ENCODE results near the gene UBAP1L.
"Not testable (repeated sequence)": the region's sequence is repeated elsewhere in the genome, so short reads cannot be mapped to it uniquely, and the experiment has no call there.

UBAP1L gene

DNA sequence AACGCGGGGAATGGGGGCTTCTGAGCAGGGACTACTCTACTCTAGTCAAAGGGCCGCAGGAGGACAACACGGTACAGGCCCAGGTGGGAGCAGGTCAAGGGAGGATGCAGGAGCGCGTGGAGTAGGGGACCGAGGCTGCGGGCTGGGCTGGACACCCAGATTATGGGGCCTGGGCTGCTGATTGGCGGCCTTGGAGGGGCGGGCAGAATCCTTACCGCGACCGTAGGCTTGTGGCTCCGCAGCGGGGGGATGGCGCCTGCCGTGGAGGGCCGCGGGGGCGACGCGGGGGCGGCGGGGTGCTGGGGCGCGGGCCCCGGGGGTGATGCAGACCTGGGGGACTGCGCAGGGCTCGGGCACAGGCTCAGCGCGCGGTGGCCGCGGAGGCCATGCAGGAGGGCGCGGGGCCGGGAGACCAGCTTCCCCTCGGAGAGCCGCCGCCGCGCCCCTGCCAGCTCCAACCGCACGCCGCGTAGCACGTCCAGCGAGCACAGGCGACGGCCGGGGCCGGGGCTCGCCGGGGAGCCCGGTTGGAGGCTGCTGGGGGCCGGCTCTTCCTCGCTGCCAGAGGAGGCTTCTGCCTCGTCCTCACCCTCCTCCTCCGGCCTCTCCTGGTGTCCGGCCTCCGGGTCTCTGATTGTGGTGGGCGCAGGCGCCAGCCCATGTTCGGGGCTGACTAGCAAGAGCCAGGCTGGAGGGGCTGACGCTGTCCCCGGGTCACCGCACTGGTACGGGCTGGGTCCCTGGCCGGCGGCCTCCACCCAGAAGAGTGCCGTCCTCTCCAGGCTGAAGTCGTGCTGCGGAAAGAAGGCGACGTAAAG lies 12.9 kb downstream of the UBAP1L start:
- no peak overlapping the region for H3K4me3 ChIP-seq (ENCODE audit: low read length)
- DNase-seq (ENCODE audit: low read depth, low spot score) = no peak

DNA sequence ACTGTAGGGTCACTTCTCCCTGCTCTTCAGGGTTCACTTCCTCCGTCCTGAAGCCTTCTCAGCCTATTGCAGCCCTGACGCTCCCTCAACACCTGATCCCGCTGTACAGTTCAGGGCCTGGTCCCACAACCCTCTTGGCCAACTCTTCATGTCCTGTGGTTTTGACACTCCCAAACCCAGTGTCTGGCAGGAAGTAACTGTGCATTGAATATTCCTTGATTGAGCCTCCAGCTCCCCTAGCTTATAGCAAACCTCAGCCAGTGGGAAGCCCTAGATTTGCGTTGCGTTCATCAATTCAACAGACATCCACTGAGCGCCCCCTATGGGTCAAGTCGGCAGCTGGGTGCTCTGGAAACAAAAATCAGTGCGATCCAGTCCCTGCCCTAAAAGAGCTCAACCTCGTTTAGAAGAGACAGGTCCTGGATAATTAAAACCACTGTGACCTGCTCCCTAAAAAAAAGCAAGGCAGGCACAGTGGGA lies 13.5 kb downstream of the UBAP1L start:
- no peak overlapping the region for H3K4me3 ChIP-seq (ENCODE audit: low read length)
- DNase-seq (ENCODE audit: low read depth, low spot score) = peak; percentile 41

DNA sequence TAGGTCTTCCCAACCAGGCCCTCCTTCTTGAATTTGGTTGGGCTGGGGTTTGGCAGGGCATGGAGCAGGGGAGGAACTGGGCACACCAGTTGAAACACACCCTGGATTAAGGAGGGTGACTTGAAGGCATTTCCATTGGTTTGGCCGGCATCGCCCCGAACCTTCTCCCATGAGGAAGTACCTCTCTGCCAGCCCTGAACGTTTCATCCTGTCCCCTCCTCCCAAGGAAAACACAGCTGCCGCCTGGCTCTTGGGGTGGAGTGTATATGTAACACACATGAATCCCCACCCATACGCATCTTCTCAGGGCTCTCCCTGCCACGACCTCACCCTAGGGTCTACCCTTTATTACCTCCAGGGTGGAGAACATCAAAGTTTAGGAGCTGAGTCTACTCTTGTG lies 14.6 kb downstream of the UBAP1L start:
- no peak overlapping the region for H3K4me3 ChIP-seq (ENCODE audit: low read length)
- no peak for DNase-seq (ENCODE audit: low read depth, low spot score)

DNA sequence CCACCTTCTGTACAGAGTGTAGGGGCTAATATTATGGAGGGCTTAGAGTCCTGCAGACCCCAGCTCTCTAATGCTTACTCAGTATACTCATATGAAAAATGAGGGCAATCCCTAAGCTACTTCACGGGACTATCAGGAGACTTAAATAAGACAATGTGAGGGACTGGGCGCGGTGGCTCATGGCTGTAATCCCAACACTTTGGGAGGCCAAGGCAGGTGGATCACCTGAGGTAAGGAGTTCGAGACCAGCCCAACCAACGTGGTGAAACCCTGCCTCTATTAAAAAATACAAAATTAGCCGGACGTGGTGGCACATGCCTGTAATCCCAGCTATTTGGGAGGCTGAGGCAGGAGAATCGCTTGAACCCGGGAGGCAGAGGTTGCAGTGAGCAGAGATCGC lies 15.2 kb downstream of the UBAP1L start:
- not testable (repeated sequence) for DNase-seq (ENCODE audit: low read depth, low spot score)

DNA sequence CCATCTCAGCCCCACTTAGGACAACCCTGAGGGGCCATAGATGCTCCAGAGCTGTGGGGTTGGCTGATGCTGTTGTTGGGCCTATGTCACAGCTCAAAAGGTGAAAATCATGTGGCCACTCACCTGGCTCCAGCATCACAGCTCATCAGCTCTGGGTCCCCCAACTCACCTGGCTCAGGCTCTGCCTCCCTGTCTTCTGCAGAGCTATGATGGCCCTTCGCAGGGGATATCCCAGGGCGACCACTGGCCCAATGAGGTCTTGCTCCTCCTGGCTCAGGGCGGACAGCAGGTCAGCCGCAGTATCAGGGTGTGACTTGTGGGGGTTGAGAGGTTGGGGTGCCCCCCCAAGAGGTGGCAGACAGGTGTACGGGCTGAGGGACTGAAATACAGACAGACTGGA lies 15.7 kb downstream of the UBAP1L start:
- DNase-seq (ENCODE audit: low read depth, low spot score) = no peak
- H3K4me3 ChIP-seq (ENCODE audit: low read length) = no peak overlapping the region

More for the DNA sequence above, 15.2 kb downstream of the UBAP1L start:
- H3K4me3 ChIP-seq (ENCODE audit: low read length) = not testable (repeated sequence)

DNA sequence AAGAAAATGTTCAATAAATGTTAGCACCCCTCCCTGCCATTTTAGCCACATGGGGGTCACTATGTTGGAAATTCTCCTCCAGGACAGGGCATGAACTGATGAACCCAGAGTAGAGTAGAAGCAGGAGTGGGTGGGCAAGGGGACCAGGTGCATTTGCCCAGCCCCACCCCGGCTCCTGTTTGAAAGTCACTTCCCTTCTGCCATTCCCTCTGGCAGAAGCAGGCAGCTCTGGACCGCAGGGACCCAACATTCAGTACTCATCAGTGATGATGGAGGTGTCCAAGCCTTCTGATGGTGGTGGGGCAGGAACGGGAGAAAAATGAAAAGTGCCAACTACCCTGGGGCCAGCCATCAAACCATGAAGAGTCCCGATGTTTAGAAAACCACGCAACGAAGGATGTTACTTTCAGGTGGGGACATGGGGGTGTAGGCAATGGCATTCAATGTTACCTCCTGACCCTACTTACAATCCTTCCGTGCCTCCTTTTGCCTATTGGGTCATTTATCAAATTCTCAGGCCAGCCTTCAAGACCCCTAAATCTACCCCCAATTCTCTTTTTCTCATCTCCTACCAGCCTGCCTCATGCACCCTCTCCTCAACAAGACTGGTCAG lies 17.2 kb downstream of the UBAP1L start:
- DNase-seq (ENCODE audit: low read depth, low spot score) = no peak
- no peak overlapping the region for H3K4me3 ChIP-seq (ENCODE audit: low read length)

DNA sequence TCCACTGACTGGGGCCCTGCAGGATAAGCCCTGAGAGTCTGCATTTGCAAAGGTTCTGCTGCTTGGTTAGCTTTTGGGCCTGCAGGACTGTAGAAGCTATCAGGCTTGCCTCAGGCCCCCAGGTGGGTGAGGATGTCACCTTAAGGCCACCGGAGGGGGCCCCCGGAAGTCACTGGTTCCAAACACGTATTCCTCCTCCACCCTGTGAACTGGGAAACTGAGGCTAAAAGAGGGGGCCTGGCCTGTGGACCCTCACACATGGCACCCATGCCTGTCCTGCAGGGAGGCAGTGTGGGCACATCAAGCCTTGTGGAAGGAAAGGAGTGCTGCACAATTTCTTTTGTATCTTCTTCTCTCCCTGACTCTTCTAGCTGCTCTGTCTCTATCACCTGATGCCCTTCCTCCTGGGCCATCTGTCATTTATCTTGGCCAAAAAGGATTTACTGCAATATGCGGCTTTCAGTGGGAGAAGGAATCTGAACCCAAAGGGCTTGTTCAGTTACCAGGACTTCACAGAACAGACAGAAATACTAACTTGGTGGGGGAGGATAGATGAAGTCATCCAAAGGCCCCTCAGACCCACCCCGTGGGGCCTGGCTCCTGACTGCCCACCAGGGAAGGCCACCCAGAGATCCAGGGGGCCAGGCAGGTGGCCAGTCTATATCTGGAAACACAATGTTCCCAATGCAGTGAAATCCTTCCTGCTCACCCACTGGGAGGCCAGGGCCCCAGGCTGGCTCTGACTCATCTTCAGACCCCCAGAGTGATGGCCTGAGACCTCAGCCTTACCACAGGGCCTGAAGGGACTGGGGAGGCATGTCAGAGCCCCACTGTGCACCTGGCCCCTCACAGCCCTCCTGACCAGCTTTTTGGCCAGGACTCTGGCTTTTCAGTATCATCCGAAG lies 18.3 kb downstream of the UBAP1L start:
- H3K4me3 ChIP-seq (ENCODE audit: low read length) = no peak overlapping the region
- DNase-seq (ENCODE audit: low read depth, low spot score) = no peak

DNA sequence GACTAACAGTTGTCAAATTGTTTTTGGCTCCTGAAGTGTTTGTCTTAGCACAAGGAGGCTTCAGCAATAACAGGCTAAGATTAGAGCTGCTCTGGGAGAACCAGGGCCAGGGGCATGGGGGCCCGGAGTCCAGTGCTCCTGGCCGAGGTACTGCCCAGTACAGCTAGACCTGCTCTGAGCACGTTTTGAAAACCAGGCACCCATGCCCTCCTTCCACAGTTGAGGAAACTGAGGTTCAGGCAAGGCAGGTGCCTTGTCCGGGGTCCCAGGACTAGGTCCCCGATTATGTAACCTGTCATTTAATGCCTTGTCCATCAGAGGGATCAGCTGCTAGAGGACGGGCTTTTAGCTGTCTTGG lies 19.3 kb downstream of the UBAP1L start:
- no peak for DNase-seq (ENCODE audit: low read depth, low spot score)
- H3K4me3 ChIP-seq (ENCODE audit: low read length) = no peak overlapping the region

DNA sequence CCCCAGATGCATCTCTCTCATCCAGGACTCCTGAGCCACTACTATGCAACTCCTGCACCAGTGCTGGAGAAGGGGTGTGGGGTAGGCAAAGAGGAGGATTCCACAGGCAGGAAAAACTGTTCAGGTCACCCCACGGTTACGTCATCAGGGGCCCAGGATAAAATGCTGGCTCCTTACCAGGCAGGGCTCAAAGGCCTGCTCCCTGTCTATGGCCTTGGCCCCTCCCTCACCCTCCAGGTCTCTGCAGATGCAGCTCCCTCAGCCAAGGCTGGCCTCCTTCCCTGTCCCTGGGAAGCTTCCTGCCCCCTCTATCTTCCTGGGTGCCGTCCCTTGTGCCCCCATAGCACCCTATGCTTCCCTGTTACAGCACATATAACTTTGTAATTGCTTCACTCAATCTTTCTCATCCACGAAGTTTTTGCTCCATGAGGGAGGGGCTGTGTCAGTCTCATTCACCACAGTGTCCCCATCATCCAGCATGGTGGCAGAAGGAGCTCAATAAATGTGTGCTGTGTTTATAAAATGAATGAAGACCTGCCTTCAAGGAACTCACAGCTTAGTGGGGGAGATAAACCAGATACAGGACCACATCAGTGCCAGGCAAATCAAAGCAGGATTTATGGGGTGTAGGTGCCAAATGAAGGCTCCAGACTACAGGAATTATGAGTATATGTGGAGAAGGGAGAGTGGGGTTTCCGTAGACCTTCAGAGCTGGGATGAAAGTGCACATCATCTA lies 19.8 kb downstream of the UBAP1L start:
- DNase-seq (ENCODE audit: low read depth, low spot score) = no peak
- no peak overlapping the region for H3K4me3 ChIP-seq (ENCODE audit: low read length)

DNA sequence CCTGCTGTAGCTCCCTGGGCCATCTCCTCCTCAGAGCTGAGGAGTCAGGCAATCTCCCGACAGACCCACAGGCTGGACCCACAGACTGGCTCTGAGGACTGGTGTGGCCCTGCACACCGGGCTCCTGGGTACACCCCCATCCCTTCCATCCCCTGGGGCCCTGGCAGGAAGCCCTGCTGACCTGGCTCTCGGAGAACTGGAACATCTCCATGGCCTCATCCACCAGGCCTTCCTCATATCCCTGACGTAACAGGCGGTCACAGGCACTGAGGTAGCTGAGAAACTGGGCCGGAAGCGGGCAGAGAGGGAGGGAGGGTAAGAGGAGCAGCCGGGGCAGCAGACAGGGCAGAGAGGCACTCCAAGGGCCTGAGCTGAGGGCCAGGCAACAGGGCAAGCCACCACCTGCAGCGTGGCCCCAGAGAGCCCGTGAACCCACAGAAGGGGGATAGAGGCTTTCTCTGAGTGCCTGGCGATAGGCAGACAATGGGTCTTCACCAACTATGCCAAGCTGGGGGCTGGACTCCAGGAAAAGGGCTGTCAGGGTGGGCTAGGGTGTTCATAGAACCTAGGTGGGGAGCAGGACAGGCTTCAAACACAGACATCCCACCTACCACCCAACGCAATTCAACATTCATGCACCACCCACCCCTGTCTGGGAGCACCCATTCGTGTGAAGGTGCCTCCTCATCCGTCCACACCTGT lies 20.6 kb downstream of the UBAP1L start:
- no peak overlapping the region for H3K4me3 ChIP-seq (ENCODE audit: low read length)
- no peak for DNase-seq (ENCODE audit: low read depth, low spot score)

DNA sequence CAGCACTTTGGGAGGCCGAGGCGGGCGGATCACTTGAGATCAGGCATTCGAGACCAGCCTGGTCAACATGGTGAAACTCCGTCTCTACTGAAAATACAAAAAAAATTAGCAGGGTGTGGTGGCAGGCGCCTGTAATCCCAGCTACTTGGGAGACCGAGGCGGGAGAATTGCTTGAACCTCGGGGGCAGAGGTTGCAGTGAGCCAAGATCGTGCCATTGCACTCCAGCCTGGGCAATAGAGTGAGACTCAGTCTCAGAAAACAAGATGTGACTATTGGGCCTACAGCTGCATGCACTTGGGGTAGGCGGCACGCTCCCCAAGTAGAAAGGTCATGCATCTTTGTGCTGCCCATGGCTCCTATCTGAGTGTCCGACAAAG lies 21.2 kb downstream of the UBAP1L start:
- DNase-seq (ENCODE audit: low read depth, low spot score); H3K4me3 ChIP-seq (ENCODE audit: low read length): not testable (repeated sequence)

DNA sequence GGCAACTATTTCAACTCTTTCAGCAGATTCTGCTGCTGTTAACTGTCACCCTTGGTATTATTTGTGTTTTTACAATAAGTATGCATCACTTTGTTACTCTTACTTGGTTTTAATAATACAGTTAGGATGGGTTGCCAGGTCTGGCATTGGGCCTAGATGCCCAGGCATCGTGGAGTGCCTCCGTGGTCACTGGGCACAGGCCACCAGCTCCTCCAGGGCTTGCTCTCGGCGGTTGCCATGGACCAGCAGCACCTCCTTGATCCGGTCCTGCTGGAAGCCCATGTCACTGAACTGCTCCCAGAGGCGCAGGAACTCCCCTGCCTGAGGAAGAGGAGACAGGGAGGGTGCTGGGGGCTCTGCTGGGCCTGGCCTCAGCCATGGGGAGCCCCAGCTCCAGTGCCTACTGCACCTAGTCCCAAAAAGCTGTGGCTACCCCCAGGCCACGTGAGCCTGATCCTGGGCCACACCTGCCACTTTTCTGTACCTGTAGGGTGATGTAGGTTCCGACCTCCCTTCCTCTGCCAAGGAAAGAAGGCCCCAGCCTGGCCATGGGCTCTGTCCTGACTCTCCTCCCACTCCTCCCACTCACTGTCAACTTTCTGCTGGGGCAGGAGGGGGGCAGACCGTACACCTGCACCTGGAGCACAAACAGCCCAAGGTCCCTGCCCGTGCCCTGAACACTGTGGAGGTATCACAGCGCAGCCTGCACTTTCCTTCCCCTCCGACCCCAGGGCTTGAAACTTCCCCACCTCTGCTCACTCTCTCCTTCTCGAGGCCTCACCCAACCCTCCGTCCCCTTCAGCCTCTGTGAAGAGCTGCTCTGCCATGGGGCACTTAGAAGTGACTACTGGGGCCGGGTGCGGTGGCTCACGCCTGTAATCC lies 21.8 kb downstream of the UBAP1L start:
- DNase-seq (ENCODE audit: low read depth, low spot score) = no peak
- no peak overlapping the region for H3K4me3 ChIP-seq (ENCODE audit: low read length)

DNA sequence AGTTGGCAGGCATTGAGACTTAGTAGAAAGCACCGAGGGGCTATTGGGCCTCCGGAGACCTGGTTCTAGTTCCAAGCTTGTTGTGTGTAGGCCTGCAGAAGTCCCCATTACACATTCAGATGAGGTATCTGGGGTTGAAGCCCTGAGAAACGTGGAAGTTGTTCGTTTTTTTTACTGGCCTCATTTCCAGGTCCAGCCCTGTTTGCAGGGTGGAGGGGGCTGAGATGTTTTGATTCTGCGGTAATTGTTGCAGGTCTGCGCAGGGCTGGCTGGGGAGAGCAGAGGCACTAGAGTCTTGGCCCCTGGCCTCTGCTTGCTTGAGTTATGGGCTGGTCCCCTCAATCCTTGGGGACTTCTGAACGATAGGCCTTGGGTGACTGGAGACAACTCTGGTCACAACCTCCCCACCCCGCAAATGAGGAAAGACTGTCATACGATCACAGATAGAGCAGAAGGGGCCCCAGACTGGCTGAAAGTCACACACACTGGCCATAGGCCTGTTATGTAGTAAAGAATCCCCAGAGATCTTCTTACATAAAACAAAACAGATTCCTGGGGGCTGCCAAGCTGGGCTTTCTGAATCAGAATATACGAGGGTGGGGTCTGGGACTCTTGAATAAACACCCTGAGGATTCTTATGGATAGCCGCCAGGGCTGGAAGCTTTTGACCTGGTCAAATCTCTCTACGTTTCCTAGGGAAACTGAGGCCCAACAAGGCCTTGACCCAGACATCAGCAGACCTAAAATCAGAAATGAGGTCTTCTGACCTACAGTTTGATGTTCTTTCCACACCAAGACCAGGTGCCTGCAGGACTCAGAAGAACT lies 22.8 kb downstream of the UBAP1L start:
- H3K4me3 ChIP-seq (ENCODE audit: low read length) = no peak overlapping the region
- DNase-seq (ENCODE audit: low read depth, low spot score) = no peak

DNA sequence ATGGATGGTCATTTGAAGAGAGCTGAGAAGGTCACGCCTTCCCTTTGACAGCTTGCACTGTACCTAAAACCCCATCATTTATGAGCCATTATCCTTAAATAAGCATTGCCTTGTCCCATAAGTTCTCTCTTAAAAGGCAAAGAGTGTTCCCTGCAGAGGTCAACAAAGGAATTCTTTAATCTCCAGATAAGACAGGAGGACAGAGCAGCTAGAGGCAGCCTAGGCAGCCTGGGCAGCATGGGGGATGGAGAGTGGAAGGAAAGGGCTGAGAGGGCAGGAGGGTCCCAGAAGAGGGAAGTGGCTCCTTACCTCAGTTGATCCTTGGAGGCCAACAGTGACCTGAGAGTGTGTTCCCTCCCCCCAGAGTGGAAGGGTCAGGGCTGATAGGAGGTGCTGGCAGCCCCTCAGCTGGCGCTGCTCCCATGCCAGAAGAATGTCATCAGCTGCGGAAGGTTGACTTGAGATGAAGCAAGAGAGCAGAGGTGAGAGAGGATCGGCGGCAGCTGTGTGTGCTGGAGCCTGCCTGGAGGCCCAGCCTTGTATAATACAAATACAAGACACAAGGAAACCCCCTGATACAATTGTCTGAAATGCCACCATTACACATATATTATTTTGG lies 25.7 kb downstream of the UBAP1L start:
- DNase-seq (ENCODE audit: low read depth, low spot score) = no peak
- H3K4me3 ChIP-seq (ENCODE audit: low read length) = no peak overlapping the region

DNA sequence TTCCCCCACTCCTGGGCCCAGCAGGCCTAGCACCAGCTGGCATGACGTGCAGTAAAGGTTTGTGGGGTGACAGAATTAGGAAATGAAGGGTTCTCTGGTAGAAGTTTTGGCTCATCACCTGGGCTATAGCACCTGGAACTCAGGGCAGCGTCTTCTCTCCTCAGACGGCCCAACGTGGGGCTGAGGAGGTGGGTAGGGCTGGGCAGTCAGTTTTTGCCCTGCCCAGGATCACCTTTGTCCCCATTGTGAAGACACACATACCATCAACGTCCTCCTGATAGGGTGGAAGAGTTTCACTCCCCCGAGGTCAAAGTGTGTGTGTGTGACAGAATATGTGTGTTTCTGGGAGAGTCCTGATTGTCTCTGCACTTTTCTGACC lies 26.4 kb downstream of the UBAP1L start:
- DNase-seq (ENCODE audit: low read depth, low spot score) = no peak
- H3K4me3 ChIP-seq (ENCODE audit: low read length) = no peak overlapping the region

DNA sequence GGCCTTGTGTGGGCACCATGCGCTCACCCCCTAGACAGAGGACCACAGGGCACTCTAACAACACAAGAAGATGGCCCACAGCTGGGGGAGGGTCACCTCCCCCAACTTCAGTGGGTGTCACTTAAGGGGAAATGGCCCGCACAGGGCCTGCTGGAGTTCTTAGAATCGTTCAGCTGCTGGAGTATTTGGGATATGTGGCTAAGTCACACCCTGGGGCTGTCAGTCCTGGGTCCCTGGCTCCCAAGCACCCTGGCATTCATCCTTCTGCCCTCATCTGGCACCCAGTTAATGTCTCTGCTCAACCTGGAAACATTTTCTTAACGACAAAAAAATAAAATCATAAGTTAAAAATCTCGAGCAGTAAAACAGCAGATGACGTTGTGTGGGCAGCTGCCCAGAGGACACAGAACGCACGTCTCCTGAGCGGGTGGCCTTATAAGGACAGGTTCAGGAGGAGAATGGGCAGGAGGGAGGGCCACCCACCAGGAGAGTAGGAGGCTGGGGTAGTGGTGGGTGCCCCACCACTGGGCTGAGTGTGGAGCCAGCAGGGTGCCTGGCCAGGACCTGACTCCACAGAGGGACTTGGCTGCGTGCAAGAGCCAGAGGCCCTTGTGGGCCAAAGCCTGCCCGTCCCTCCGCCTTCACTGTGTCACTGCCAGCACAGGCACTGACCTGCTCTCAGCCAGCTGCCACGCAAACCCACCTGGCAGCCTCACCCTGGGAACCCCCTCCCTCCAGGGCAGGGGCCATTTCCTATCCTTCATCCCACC lies 26.9 kb downstream of the UBAP1L start:
- no peak for DNase-seq (ENCODE audit: low read depth, low spot score)
- H3K4me3 ChIP-seq (ENCODE audit: low read length) = no peak overlapping the region

Measured in Jurkat, Clone E6-1 (cell line).